Loucy (cell line): ENCODE data around the gene YPEL3.

Experiments
- EZH2phosphoT487 ChIP-seq: fragments of 200-600 bp; IDR thresholded peaks from 2 replicates; pipeline ENCODE4 v1.6.1; 2018; ENCODE audit warnings: antibody characterized with exemption, mild to moderate bottlenecking, moderate library complexity, borderline replicate concordance
- TF ChIP-seq, protein P1 (sequence below): fragments of 200-600 bp; sonication (generic); conservative IDR thresholded peaks from 2 replicates; pipeline ENCODE4 v1.5.1; 2014; ENCODE audit warnings: mild to moderate bottlenecking, antibody characterized with exemption, low read length

DNA sequence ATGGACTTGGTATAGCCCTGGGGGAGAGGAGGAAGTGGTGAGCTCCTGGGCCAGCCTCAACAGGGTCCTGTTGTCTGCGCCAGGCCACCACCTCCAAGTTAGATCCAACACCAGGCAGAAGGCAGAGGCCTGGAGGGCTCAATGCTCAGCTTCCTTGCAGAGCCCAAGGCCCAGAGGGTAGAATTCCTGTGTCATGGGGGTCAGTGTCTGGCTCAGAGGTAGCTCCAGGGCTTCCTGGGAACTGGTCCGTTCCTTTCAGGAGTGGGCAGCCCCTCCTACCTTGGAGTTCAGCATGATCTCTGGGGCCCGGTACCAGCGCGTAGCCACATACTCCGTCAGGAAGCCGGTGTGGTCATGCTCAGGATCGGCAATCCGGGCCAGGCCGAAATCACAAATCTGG is 21.8 kb upstream of the YPEL3 start:
- TF ChIP-seq, protein P1, sequence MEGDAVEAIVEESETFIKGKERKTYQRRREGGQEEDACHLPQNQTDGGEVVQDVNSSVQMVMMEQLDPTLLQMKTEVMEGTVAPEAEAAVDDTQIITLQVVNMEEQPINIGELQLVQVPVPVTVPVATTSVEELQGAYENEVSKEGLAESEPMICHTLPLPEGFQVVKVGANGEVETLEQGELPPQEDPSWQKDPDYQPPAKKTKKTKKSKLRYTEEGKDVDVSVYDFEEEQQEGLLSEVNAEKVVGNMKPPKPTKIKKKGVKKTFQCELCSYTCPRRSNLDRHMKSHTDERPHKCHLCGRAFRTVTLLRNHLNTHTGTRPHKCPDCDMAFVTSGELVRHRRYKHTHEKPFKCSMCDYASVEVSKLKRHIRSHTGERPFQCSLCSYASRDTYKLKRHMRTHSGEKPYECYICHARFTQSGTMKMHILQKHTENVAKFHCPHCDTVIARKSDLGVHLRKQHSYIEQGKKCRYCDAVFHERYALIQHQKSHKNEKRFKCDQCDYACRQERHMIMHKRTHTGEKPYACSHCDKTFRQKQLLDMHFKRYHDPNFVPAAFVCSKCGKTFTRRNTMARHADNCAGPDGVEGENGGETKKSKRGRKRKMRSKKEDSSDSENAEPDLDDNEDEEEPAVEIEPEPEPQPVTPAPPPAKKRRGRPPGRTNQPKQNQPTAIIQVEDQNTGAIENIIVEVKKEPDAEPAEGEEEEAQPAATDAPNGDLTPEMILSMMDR, result no peak
- no peak for TF ChIP-seq EZH2phosphoT487
